A549 (cell line): Measurements from ENCODE around the gene FBXO38. TPM values are rescaled to one million over a fixed set of nuclear protein-coding genes. Genes with fewer than 3 reads are reported as not detected.
A peak's percentile ranks its signal among the peaks of the same experiment; 100 is the strongest.

Experiments used
- ATAC-seq, 2 experiments: fragments of 200-7000 bp in 1 of 2; fragments of >200 bp in 1 of 2; cut with Nextera tagmentation in 1 of 2; cut with Tn5 transposase in 1 of 2; 3 replicates each; pipeline versions ENCODE4 v1.8.0 to v1.9.1; 2018 to 2020; ENCODE audit warnings: mild to moderate bottlenecking in 1 of 2, moderate library complexity in 1 of 2
- CTCF ChIA-PET: fragments of 300-600 bp; sonication (Branson Sonifier 250); formaldehyde crosslinking; extraction: SDS; loops from one replicate; lab custom pipeline; 2021; ENCODE audit warnings: antibody characterized with exemption, inconsistent platforms; lab: Yijun Ruan, JAX
- POLR2A ChIA-PET: fragments of 350-600 bp; formaldehyde crosslinking; extraction: SDS; loops from one replicate; lab custom pipeline; 2021; ENCODE audit warnings: antibody characterized with exemption, inconsistent platforms; lab: Yijun Ruan, JAX
- DNase-seq, 2 experiments: peaks; one replicate each; pipeline versions ENCODE4 v3.0.0 to v3.0.0-alpha.2; 2011 to 2016; ENCODE audit warnings: low read depth in 1 of 2, low spot score in 1 of 2
- FAIRE-seq: peaks from 2 replicates; lab custom pipeline; 2011; peaks lifted over from hg19 to GRCh38; lab: Jason Lieb, UNC
- H3K27ac ChIP-seq, 2 experiments: fragments of >200 bp; sonication (Bioruptor Twin); formaldehyde crosslinking; 3 replicates each; pipeline ENCODE4 v1.5.1; 2016 to 2017
- H3K4me1 ChIP-seq: fragments of >200 bp; sonication (Bioruptor Twin); formaldehyde crosslinking; 3 replicates; pipeline ENCODE4 v1.6.1; 2016
- H3K4me2 ChIP-seq: fragments of >200 bp; sonication (Bioruptor Twin); formaldehyde crosslinking; 3 replicates; pipeline ENCODE4 v1.6.1; 2016
- H3K4me3 ChIP-seq: fragments of >200 bp; sonication (Bioruptor Twin); formaldehyde crosslinking; 3 replicates; pipeline ENCODE4 v1.5.1; 2016
- H3K9me3 ChIP-seq: fragments of >200 bp; sonication (Bioruptor Twin); formaldehyde crosslinking; 3 replicates; pipeline ENCODE4 v1.6.1; 2016
- BHLHE40 ChIP-seq: IDR thresholded peaks from 2 replicates; pipeline ENCODE4 v1.6.1; 2012; ENCODE audit warnings: low read depth, low read length, inconsistent platforms
- CEBPB ChIP-seq, 2 experiments: fragments of >200 bp in 1 of 2; sonication (Bioruptor Twin) in 1 of 2; formaldehyde crosslinking in 1 of 2; IDR thresholded peaks; 2 replicates each; pipeline ENCODE4 v1.6.1; 2012 to 2016
- CHD4 ChIP-seq: fragments of 200-600 bp; sonication (generic); IDR thresholded peaks from 2 replicates; pipeline ENCODE4 v1.6.1; 2016; ENCODE audit warnings: antibody characterized with exemption, mild to moderate bottlenecking, borderline replicate concordance
- ESRRA ChIP-seq: fragments of 150-350 bp; IDR thresholded peaks from 2 replicates; pipeline ENCODE4 v1.6.1; 2014; ENCODE audit warnings: mild to moderate bottlenecking, low read length, borderline replicate concordance
- FOXS1 ChIP-seq: fragments of 250-450 bp; sonication (Bioruptor Pico); IDR thresholded peaks from 2 replicates; pipeline ENCODE4 v1.5.0; 2020; ENCODE audit warnings: mild to moderate bottlenecking, moderate library complexity
- MAZ ChIP-seq: fragments of 150-350 bp; IDR thresholded peaks from 2 replicates; pipeline ENCODE4 v1.6.1; 2014; ENCODE audit warnings: antibody characterized with exemption, low read depth, low read length, borderline replicate concordance
- MYC ChIP-seq: IDR thresholded peaks from 2 replicates; pipeline ENCODE4 v1.6.1; 2012; ENCODE audit warnings: mild to moderate bottlenecking, inconsistent platforms, low read length, improper control_type of control experiment, borderline replicate concordance
- NPAS2 ChIP-seq: fragments of 250-450 bp; sonication (Bioruptor Pico); IDR thresholded peaks from 2 replicates; pipeline ENCODE4 v1.8.0; 2022; ENCODE audit warnings: mild to moderate bottlenecking, moderate library complexity, borderline replicate concordance
- RAD21 ChIP-seq, 2 experiments: fragments of >200 bp in 1 of 2; sonication (Bioruptor Twin) in 1 of 2; formaldehyde crosslinking in 1 of 2; IDR thresholded peaks in 1 of 2; conservative IDR thresholded peaks in 1 of 2; 2 replicates in 1 of 2; 3 replicates in 1 of 2; pipeline ENCODE4 v1.6.1; 2012 to 2018; ENCODE audit warnings: inconsistent platforms in 1 of 2
- RCOR1 ChIP-seq: fragments of 150-350 bp; IDR thresholded peaks from 2 replicates; pipeline ENCODE4 v1.6.1; 2014; ENCODE audit warnings: antibody characterized with exemption, low read length, low read depth
- RNF2 ChIP-seq: fragments of 200-600 bp; sonication (generic); IDR thresholded peaks from 2 replicates; pipeline ENCODE4 v1.6.1; 2016; ENCODE audit warnings: low read depth, mild to moderate bottlenecking, antibody characterized with exemption, moderate library complexity, borderline replicate concordance
- SMC3 ChIP-seq: fragments of >200 bp; sonication (Bioruptor Twin); formaldehyde crosslinking; IDR thresholded peaks from 3 replicates; pipeline ENCODE4 v1.6.1; 2018; ENCODE audit warnings: inconsistent platforms
- ZC3H11A ChIP-seq: fragments of 450-650 bp; IDR thresholded peaks from 2 replicates; pipeline ENCODE4 v1.6.1; 2014; ENCODE audit warnings: antibody characterized with exemption, mild to moderate bottlenecking
- ZFP36 ChIP-seq: fragments of 450-650 bp; IDR thresholded peaks from 2 replicates; pipeline ENCODE4 v1.6.1; 2014; ENCODE audit warnings: borderline replicate concordance; ENCODE audit not compliant: partially characterized antibody
- ZNF302 ChIP-seq: fragments of 250-450 bp; sonication (Bioruptor Pico); IDR thresholded peaks from 2 replicates; pipeline ENCODE4 v1.9.0; 2021; ENCODE audit warnings: inconsistent platforms, mild to moderate bottlenecking, moderate library complexity
- WGBS: methylation state at CpG from one replicate; pipeline ENCODE4 v1.1.6; 2017; ENCODE audit errors: missing lambda C conversion rate; 5-methylcytosine and 5-hydroxymethylcytosine counted together
- polyA plus RNA-seq, 4 experiments: library from polyadenylated mRNA; depleted of rRNA in 3 of 4; stranded (reverse); fragments of >200 nt; fragmentation: RNase III in 1 of 4; extraction: RNeasy Plus Mini Kit Qiagen cat#74134 plus additional on column Dnase treatment in 1 of 4; gene quantifications; 2 replicates in 3 of 4; 3 replicates in 1 of 4; pipeline ENCODE4 v1.2.3, GENCODE V29; 2011 to 2017
- TF ChIP-seq, protein P1 (sequence below): fragments of >200 bp; sonication (Bioruptor Twin); formaldehyde crosslinking; IDR thresholded peaks from 3 replicates; pipeline ENCODE4 v1.5.1; 2016
- TF ChIP-seq, protein P2 (sequence below): IDR thresholded peaks from 2 replicates; pipeline ENCODE4 v1.6.1; 2012
- TF ChIP-seq, protein P3 (sequence below): fragments of 200-600 bp; sonication (generic); IDR thresholded peaks from 2 replicates; pipeline ENCODE4 v1.6.1; 2016; ENCODE audit warnings: antibody characterized with exemption, mild to moderate bottlenecking, moderate library complexity
- TF ChIP-seq, protein P4 (sequence below): IDR thresholded peaks from 2 replicates; pipeline ENCODE4 v1.6.1; 2012; ENCODE audit warnings: low read depth, borderline replicate concordance
- TF ChIP-seq, protein P5 (sequence below): fragments of 250-450 bp; sonication (Bioruptor Pico); IDR thresholded peaks from 2 replicates; pipeline ENCODE4 v1.5.0; 2020; ENCODE audit warnings: low read depth, mild to moderate bottlenecking, moderate library complexity

FBXO38 gene
- polyA plus RNA-seq, 2 of the 4 experiments (the other 2 are of a cell fraction) = 15.8 to 33.2 TPM

DNA sequence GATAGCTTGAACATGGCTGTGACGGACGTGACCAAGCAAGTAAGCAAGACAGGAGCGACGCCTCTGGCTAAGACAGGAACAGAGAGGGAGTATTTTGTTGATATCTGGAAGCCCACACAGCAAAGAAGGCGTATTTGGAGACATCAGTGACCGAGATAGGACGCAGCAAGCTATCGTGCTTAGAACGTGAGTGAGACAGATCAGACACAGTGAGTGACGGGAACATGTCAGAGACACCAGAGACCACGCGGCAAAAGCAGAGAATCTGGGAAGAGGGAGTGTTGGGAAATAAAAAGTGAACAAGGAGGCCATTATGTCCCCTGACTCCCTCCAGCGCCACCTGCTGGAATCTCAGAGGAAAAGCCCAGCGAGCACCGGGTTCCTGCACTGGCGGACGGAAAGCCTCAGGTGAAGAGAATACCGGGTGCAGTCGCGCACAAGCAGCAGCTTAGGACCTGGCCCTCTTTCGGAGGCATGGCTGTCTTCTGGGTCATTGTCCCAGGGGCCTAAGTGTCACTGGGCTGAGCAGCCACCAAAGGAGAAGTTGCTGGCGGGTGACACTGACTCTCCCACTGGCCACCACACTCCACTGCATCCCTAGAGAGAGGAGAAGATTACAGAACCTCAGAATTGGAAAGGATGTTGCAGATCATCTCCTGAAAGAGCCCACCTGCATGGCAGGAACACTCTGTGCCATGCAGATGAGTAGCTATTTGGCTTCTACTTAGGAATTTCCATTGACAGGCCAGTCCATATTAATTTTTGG lies 99.1 kb downstream of the FBXO38 start:
- DNase-seq (peak; percentile 69 to 72), ATAC-seq (peak; percentile 93 to 96), FAIRE-seq (no peak)
- POLR2A ChIA-PET = no interaction called here
- Histone ChIP-seq H3K9me3 (no peaks in the 10 kb centered on the region), H3K4me2 (peak overlapping the region; percentile 82), H3K4me3 (peak overlapping the region; percentile 46), H3K4me1 (0 out of 3 replicates have a peak, but pooled peaks cover 3% of the 10 kb centered on the region), H3K27ac (no peak overlapping the region; a peak in 1 of 6 replicates)
- 4% methylated on average over 21 of the region's 22 CpGs for WGBS
- CTCF ChIA-PET = interaction anchor here (0.6 to 3.5 kb wide), 25 partner anchors 8 to 574 kb away, joined by 3 to 36 read pairs (median 4); no protein-coding TSS in a partner anchor
- no peak for TF ChIP-seq BHLHE40
- peak; percentile 66 for TF ChIP-seq SMC3
- peak in 1 of 2 experiments; percentile 58; a peak in 3 of 4 replicates for TF ChIP-seq CEBPB (IDR thresholded peaks at IDR 0.05)
- TF ChIP-seq ESRRA = no peak
- TF ChIP-seq RAD21 (conservative IDR thresholded peaks at IDR 0.05 in 1 of 2, IDR thresholded peaks at IDR 0.05 in 1 of 2) = peak; percentile 47 to 49; a peak in 4 of 5 replicates
- TF ChIP-seq, protein P1, sequence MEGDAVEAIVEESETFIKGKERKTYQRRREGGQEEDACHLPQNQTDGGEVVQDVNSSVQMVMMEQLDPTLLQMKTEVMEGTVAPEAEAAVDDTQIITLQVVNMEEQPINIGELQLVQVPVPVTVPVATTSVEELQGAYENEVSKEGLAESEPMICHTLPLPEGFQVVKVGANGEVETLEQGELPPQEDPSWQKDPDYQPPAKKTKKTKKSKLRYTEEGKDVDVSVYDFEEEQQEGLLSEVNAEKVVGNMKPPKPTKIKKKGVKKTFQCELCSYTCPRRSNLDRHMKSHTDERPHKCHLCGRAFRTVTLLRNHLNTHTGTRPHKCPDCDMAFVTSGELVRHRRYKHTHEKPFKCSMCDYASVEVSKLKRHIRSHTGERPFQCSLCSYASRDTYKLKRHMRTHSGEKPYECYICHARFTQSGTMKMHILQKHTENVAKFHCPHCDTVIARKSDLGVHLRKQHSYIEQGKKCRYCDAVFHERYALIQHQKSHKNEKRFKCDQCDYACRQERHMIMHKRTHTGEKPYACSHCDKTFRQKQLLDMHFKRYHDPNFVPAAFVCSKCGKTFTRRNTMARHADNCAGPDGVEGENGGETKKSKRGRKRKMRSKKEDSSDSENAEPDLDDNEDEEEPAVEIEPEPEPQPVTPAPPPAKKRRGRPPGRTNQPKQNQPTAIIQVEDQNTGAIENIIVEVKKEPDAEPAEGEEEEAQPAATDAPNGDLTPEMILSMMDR = peak; percentile 79
- peak; percentile 54 for TF ChIP-seq ZFP36
- TF ChIP-seq, protein P2, sequence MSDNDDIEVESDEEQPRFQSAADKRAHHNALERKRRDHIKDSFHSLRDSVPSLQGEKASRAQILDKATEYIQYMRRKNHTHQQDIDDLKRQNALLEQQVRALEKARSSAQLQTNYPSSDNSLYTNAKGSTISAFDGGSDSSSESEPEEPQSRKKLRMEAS = 0 out of 2 replicates have a peak, but pooled peaks have one; percentile 41

DNA sequence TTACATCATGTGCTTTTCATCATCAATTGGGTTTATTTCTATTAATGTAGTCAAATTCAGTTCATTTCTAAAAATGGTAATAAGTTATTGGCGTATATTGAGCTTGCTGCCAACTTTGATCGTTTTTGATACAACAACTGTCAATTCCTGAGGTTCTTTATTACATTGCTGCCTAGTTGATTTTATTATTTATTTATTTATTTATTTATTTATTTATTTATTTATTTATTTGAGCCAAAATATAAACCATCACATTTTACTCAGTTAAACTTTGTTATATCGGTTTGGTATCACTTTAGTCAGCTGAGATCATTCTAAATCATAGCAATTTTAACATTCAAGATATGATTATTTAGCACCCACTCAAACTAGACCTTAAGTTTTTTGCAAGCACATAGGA lies 100.0 kb downstream of the FBXO38 start:
- 32% methylated on average over 3 of the region's 3 CpGs for WGBS
- TF ChIP-seq, protein P3, sequence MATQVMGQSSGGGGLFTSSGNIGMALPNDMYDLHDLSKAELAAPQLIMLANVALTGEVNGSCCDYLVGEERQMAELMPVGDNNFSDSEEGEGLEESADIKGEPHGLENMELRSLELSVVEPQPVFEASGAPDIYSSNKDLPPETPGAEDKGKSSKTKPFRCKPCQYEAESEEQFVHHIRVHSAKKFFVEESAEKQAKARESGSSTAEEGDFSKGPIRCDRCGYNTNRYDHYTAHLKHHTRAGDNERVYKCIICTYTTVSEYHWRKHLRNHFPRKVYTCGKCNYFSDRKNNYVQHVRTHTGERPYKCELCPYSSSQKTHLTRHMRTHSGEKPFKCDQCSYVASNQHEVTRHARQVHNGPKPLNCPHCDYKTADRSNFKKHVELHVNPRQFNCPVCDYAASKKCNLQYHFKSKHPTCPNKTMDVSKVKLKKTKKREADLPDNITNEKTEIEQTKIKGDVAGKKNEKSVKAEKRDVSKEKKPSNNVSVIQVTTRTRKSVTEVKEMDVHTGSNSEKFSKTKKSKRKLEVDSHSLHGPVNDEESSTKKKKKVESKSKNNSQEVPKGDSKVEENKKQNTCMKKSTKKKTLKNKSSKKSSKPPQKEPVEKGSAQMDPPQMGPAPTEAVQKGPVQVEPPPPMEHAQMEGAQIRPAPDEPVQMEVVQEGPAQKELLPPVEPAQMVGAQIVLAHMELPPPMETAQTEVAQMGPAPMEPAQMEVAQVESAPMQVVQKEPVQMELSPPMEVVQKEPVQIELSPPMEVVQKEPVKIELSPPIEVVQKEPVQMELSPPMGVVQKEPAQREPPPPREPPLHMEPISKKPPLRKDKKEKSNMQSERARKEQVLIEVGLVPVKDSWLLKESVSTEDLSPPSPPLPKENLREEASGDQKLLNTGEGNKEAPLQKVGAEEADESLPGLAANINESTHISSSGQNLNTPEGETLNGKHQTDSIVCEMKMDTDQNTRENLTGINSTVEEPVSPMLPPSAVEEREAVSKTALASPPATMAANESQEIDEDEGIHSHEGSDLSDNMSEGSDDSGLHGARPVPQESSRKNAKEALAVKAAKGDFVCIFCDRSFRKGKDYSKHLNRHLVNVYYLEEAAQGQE = no peak
- peak; percentile 95 for TF ChIP-seq ZC3H11A
- 0 out of 3 replicates have a peak, but pooled peaks cover 3% of the 10 kb centered on the region for H3K4me1 ChIP-seq
- POLR2A ChIA-PET = no interaction called here
- no peak overlapping the region for H3K4me3 ChIP-seq
- no peaks in the 10 kb centered on the region for H3K9me3 ChIP-seq
- no peak overlapping the region for H3K27ac ChIP-seq
- no peak for ATAC-seq
- FAIRE-seq = no peak
- no peak for DNase-seq
- CTCF ChIA-PET = interaction anchor here (0.8 to 3.5 kb wide), 12 partner anchors 8 to 176 kb away, joined by 3 to 36 read pairs (median 5); no protein-coding TSS in a partner anchor
- H3K4me2 ChIP-seq = no peak overlapping the region

DNA sequence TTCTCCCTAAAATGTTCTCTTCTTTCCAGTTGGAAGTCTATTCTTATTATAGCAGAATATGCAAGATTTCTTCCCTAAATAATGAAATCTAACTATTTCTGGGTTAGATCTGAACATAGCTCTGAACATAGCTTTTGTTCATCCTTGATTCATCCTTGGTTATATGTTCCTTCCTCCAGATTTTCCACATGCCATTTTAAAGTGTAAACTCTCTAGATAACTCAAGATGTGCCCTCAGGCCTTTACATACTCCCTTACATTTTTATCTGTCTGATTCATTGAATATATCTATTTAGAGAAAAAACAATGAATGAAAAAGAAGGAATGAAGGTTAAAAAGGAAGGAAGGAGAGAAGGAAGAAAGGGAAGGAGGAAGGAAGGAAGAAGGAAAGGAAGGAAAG lies 100.9 kb downstream of the FBXO38 start:
- FAIRE-seq = no peak
- Histone ChIP-seq H3K27ac (no peak overlapping the region), H3K4me2 (no peak overlapping the region), H3K4me3 (no peak overlapping the region), H3K4me1 (0 out of 3 replicates have a peak, but pooled peaks cover 3% of the 10 kb centered on the region), H3K9me3 (no peaks in the 10 kb centered on the region)
- no peak for DNase-seq
- no peak for TF ChIP-seq NPAS2 (CRISPR knock-in tag)
- TF ChIP-seq RCOR1 = no peak
- no peak for TF ChIP-seq FOXS1
- no peak for TF ChIP-seq BHLHE40
- TF ChIP-seq, protein P4, sequence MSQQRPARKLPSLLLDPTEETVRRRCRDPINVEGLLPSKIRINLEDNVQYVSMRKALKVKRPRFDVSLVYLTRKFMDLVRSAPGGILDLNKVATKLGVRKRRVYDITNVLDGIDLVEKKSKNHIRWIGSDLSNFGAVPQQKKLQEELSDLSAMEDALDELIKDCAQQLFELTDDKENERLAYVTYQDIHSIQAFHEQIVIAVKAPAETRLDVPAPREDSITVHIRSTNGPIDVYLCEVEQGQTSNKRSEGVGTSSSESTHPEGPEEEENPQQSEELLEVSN = no peak
- TF ChIP-seq, protein P1 = no peak
- no peak for TF ChIP-seq RNF2
- TF ChIP-seq MYC = no peak
- TF ChIP-seq MAZ = no peak
- TF ChIP-seq, protein P5, sequence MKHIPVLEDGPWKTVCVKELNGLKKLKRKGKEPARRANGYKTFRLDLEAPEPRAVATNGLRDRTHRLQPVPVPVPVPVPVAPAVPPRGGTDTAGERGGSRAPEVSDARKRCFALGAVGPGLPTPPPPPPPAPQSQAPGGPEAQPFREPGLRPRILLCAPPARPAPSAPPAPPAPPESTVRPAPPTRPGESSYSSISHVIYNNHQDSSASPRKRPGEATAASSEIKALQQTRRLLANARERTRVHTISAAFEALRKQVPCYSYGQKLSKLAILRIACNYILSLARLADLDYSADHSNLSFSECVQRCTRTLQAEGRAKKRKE = no peak
- TF ChIP-seq CHD4 = no peak
- TF ChIP-seq ZNF302 (CRISPR knock-in tag) = no peak
- ChIA-PET CTCF (interaction anchor here (2.1 to 3.5 kb wide), 3 partner anchors 11 to 31 kb away, joined by 9 to 26 read pairs (median 14); no protein-coding TSS in a partner anchor), POLR2A (no interaction called here)
- no peak for ATAC-seq
